Mucosa of descending colon (tissue), 3 donors: ENCODE measurements around the gene DTD2. TPM values are rescaled to one million over a fixed set of nuclear protein-coding genes. Genes with fewer than 3 reads are reported as not detected.
A peak's percentile ranks its signal among the peaks of the same experiment; 100 is the strongest.

Experiments
- ATAC-seq: fragments of 200-7000 bp; cut with Tn5 transposase; one replicate; pipeline ENCODE4 v1.9.1; 2020; ENCODE audit warnings: mild to moderate bottlenecking, moderate library complexity
- DNase-seq, 3 donors: peaks; one replicate each; pipeline ENCODE4 v3.0.0-alpha.2; 2020
- H3K36me3 ChIP-seq: fragments of 200-600 bp; one replicate; pipeline ENCODE4 v1.8.0; 2021; ENCODE audit warnings: low read depth, mild to moderate bottlenecking
- H3K4me1 ChIP-seq: fragments of 200-600 bp; one replicate; pipeline ENCODE4 v1.8.0; 2021; ENCODE audit warnings: low read depth, mild to moderate bottlenecking
- H3K4me3 ChIP-seq: fragments of 200-600 bp; one replicate; pipeline ENCODE4 v1.8.0; 2021; ENCODE audit warnings: mild to moderate bottlenecking
- H3K9me3 ChIP-seq: fragments of 200-600 bp; one replicate; pipeline ENCODE4 v1.8.0; 2021; ENCODE audit warnings: mild to moderate bottlenecking
- CTCF ChIP-seq: fragments of 200-600 bp; IDR thresholded peaks from one replicate; pipeline ENCODE4 v1.8.0; 2022; ENCODE audit warnings: antibody characterized with exemption, mild to moderate bottlenecking
- intact Hi-C, 2 donors: fragments of 100-400 bp; cut with DNase I in 1 of 2; cut with micrococcal nuclease in 1 of 2; formaldehyde crosslinking; loops; one replicate each; pipeline versions ENCODE4 v1.11.0 to v1.11.1; 2022; cut with DNase I, micrococcal nuclease
- total RNA-seq, 3 donors: library from RNA; stranded (reverse); fragmentation: NEBNext Ultra II Directional in 2 of 3; extraction: Animal tissue kit (Norgen Biotek cat#: 25700) in 2 of 3; gene quantifications; one replicate each; pipeline versions ENCODE4 v1.2.1 to v1.2.4, GENCODE V29; 2021 to 2023
- donor health status: DM: no; HTN: no; CAD: no; lungs with moderate emphysema.
- donor health status: DM: no; HTN: no; CAD: no.
- donor health status: DM: no; HTN: yes; CAD: no.

The DTD2 gene
- total RNA-seq, 3 donors from 2014 or later = 11.3 to 14.6 (median 13.4) TPM

DNA sequence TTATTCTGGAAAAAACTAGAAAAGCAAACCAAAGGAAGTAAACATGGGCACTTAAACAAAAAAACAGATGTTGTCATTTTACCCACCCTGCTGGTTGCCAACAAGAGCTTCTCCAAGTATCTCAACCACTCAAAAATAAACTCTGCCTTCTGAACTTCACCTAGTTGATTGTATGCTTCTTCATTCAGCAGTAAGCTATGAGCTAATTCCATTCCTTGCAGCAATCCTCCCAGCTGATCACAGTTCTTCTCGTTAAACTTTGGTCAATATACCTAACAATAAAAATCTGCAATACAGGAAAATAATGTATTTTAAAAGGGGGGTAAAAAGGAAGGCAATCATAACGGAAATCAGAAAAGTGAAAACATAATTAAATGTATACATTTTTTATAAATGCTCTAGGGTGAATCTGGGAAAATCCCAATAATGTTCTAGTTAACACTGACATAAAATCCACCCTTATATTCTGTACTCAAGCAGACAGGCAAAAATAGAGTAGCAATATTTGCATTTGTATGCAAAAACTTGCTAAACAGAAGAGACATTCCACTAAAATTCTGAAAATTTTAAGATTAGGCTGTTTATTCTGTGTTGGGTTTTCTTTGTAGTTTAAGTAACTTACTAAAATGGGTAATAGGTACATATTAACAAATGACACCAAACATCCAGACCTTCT is 54.4 kb downstream of the DTD2 start:
- intact Hi-C loops = no loop called here
- DNase-seq (no peak), ATAC-seq (peak; percentile 70)
- Histone ChIP-seq H3K4me3 (peak overlapping the region; percentile 2), H3K9me3 (no peaks in the 10 kb centered on the region), H3K4me1 (peaks cover 24% of the 10 kb centered on the region), H3K36me3 (no peaks in the 10 kb centered on the region)
- TF ChIP-seq CTCF = no peak

GRCh38 chr14:31401369-31401932 is 55.9 kb downstream of the DTD2 start:
- H3K4me1 ChIP-seq = peaks cover 24% of the 10 kb centered on the region
- ATAC-seq = peak; percentile 77
- H3K36me3 ChIP-seq = no peaks in the 10 kb centered on the region
- H3K9me3 ChIP-seq = no peaks in the 10 kb centered on the region
- no peak for DNase-seq
- intact Hi-C loops = no loop called here
- no peak for TF ChIP-seq CTCF
- H3K4me3 ChIP-seq = no peak overlapping the region

- Histone ChIP-seq H3K36me3 (no peaks in the 10 kb centered on the region), H3K4me1 (peaks cover 23% of the 10 kb centered on the region), H3K4me3 (no peak overlapping the region), H3K9me3 (no peaks in the 10 kb centered on the region)
- no peak for TF ChIP-seq CTCF
- ATAC-seq = no peak
- intact Hi-C loops = no loop called here
- no peak for DNase-seq
Observed at GRCh38 chr14:31400031-31400638, 57.2 kb downstream of the DTD2 start.

Other genes starting within 250 kb of the DTD2 start
- 100 to 1,000 TPM; 124 to 160 (median 140) TPM for gene HECTD1, start 249.7 kb downstream of the DTD2 start, total RNA-seq
- 10 to 100 TPM; 53.3 to 80.0 (median 56.8) TPM for gene HEATR5A, start 37.0 kb downstream of the DTD2 start, total RNA-seq
- gene GPR33, start 30.5 kb upstream of the DTD2 start, total RNA-seq = not detected
- gene NUBPL, start 103.9 kb upstream of the DTD2 start, total RNA-seq = 10 to 100 TPM; 10.8 to 15.1 (median 12.0) TPM